Ovary (tissue), 3 donors: ENCODE results near the gene WDR93.

Experiments
- POLR2A ChIP-seq: fragments of 450-650 bp; IDR thresholded peaks from one replicate; pipeline ENCODE4 v1.6.1; 2017; ENCODE audit warnings: antibody characterized with exemption, mild to moderate bottlenecking, moderate library complexity
- TF ChIP-seq, protein P1 (sequence below), 3 donors: fragments of 450-650 bp in 2 of 3; fragments of 200-600 bp in 1 of 3; IDR thresholded peaks; one replicate each; pipeline versions ENCODE4 v1.5.1 to v1.8.0; 2016 to 2022; ENCODE audit warnings: antibody characterized with exemption in 3 of 3, mild to moderate bottlenecking in 1 of 3
- donor health status: DM: no; HTN: no; CAD: no.

GRCh38 chr15:89743594-89743993 lies 53.0 kb downstream of the WDR93 start:
- no peak for TF ChIP-seq POLR2A
- TF ChIP-seq, protein P1, sequence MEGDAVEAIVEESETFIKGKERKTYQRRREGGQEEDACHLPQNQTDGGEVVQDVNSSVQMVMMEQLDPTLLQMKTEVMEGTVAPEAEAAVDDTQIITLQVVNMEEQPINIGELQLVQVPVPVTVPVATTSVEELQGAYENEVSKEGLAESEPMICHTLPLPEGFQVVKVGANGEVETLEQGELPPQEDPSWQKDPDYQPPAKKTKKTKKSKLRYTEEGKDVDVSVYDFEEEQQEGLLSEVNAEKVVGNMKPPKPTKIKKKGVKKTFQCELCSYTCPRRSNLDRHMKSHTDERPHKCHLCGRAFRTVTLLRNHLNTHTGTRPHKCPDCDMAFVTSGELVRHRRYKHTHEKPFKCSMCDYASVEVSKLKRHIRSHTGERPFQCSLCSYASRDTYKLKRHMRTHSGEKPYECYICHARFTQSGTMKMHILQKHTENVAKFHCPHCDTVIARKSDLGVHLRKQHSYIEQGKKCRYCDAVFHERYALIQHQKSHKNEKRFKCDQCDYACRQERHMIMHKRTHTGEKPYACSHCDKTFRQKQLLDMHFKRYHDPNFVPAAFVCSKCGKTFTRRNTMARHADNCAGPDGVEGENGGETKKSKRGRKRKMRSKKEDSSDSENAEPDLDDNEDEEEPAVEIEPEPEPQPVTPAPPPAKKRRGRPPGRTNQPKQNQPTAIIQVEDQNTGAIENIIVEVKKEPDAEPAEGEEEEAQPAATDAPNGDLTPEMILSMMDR (IDR thresholded peaks at IDR 0.05) = no peak
